Activated CD8-positive, alpha-beta T cell treated with anti-CD3 and anti-CD28 coated beads for 36 hours (primary cell): Measurements from ENCODE around the gene SLC2A14. TPM values are rescaled to one million over a fixed set of nuclear protein-coding genes. Genes with fewer than 3 reads are reported as not detected.

ENCODE experiments used
- ATAC-seq: fragments of 200-7000 bp; cut with Tn5 transposase; one replicate; pipeline ENCODE4 v1.10.0; 2021; ENCODE audit warnings: mild to moderate bottlenecking, moderate library complexity
- CTCF ChIA-PET: fragments of 350-600 bp; sonication (Branson Sonifier 250); formaldehyde crosslinking; loops from one replicate; lab custom pipeline; 2021; ENCODE audit warnings: antibody characterized with exemption; lab: Charles Lee
- POLR2A ChIA-PET: fragments of 350-600 bp; sonication (Branson Sonifier 250); formaldehyde crosslinking; loops from one replicate; lab custom pipeline; 2021; ENCODE audit warnings: antibody characterized with exemption; lab: Charles Lee
- DNase-seq: peaks from one replicate; pipeline ENCODE4 v3.0.0-alpha.2; 2020
- H3K27ac Mint-ChIP-seq: one replicate; pipeline ENCODE4 v1.8.0; 2021; ENCODE audit warnings: mild to moderate bottlenecking, mixed read lengths
- H3K27me3 Mint-ChIP-seq: one replicate; pipeline ENCODE4 v1.8.0; 2021; ENCODE audit warnings: mixed read lengths
- H3K36me3 Mint-ChIP-seq: one replicate; pipeline ENCODE4 v1.8.0; 2021; ENCODE audit warnings: low read depth, mixed read lengths
- H3K4me1 Mint-ChIP-seq: one replicate; pipeline ENCODE4 v1.8.0; 2021; ENCODE audit warnings: low read depth, mixed read lengths
- H3K4me3 Mint-ChIP-seq: one replicate; pipeline ENCODE4 v1.8.0; 2021; ENCODE audit warnings: mild to moderate bottlenecking, moderate library complexity, mixed read lengths
- H3K9me3 Mint-ChIP-seq: one replicate; pipeline ENCODE4 v1.8.0; 2021; ENCODE audit warnings: mixed read lengths
- intact Hi-C: fragments of 100-400 bp; cut with micrococcal nuclease; formaldehyde crosslinking; loops from one replicate; pipeline ENCODE4 v1.10.0; 2022
- total RNA-seq, 2 experiments: library from RNA; stranded (reverse); gene quantifications; one replicate each; pipeline ENCODE4 v1.2.3, GENCODE V29; 2021
- TF ChIP-seq, protein P1 (sequence below): fragments of 200-600 bp; IDR thresholded peaks from one replicate; pipeline ENCODE4 v1.8.0; 2022; ENCODE audit warnings: antibody characterized with exemption, mild to moderate bottlenecking

The SLC2A14 gene
- total RNA-seq, 2 experiments from 2014 or later = 0.22 to 0.29 TPM

- TF ChIP-seq, protein P1, sequence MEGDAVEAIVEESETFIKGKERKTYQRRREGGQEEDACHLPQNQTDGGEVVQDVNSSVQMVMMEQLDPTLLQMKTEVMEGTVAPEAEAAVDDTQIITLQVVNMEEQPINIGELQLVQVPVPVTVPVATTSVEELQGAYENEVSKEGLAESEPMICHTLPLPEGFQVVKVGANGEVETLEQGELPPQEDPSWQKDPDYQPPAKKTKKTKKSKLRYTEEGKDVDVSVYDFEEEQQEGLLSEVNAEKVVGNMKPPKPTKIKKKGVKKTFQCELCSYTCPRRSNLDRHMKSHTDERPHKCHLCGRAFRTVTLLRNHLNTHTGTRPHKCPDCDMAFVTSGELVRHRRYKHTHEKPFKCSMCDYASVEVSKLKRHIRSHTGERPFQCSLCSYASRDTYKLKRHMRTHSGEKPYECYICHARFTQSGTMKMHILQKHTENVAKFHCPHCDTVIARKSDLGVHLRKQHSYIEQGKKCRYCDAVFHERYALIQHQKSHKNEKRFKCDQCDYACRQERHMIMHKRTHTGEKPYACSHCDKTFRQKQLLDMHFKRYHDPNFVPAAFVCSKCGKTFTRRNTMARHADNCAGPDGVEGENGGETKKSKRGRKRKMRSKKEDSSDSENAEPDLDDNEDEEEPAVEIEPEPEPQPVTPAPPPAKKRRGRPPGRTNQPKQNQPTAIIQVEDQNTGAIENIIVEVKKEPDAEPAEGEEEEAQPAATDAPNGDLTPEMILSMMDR = no peak
- no peaks in the 10 kb centered on the region for H3K36me3 Mint-ChIP-seq
- ChIA-PET POLR2A (no interaction called here), CTCF (no interaction called here)
- no peaks in the 10 kb centered on the region for H3K9me3 Mint-ChIP-seq
- intact Hi-C loops = no loop called here
- H3K4me3 Mint-ChIP-seq = no peak overlapping the region
- no peaks in the 10 kb centered on the region for H3K27me3 Mint-ChIP-seq
- H3K4me1 Mint-ChIP-seq = no peaks in the 10 kb centered on the region
- no peak overlapping the region for H3K27ac Mint-ChIP-seq
- ATAC-seq (no peak), DNase-seq (no peak)
These were observed 91.4 kb downstream of the SLC2A14 start for GRCh38 chr12:7781274-7781673.

DNA sequence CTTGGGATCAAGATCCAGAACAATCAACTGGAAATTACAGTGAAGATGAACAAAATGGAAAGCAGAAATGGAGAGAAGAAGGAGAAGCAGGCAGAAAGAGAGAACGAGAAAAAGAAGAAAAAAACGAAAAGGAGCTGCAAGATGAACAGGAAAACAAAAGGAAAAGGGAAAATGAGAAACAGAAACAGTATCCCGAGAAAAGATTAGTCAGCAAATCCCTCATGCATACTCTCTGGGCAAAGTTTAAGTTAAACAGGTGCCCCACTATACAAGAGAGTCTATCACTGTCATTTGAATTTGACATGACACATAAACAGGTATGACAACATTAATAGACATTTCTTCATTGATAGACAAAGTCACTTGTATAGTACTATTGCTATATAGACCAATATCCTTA lies 102.7 kb downstream of the SLC2A14 start:
- ATAC-seq (no peak), DNase-seq (no peak)
- H3K27me3 Mint-ChIP-seq = peaks cover 1% of the 10 kb centered on the region
- ChIA-PET CTCF (interaction anchor here (2.1 kb wide), 1 partner anchor 10 kb away, joined by 4 read pairs; no protein-coding TSS in a partner anchor), POLR2A (no interaction called here)
- no peaks in the 10 kb centered on the region for H3K4me1 Mint-ChIP-seq
- H3K4me3 Mint-ChIP-seq = no peak overlapping the region
- no peaks in the 10 kb centered on the region for H3K9me3 Mint-ChIP-seq
- TF ChIP-seq, protein P1 = no peak
- no peak overlapping the region for H3K27ac Mint-ChIP-seq
- intact Hi-C loops = no loop called here
- no peaks in the 10 kb centered on the region for H3K36me3 Mint-ChIP-seq

Other genes with a start within 250 kb of the SLC2A14 start
- gene APOBEC1, start 207.0 kb downstream of the SLC2A14 start, total RNA-seq = not detected
- not detected for gene GDF3, start 177.1 kb downstream of the SLC2A14 start, total RNA-seq
- gene DPPA3, start 161.5 kb downstream of the SLC2A14 start, total RNA-seq = not detected
- not detected for gene CLEC4C, start 125.5 kb downstream of the SLC2A14 start, total RNA-seq
- not detected for gene NANOGNB, start 107.7 kb downstream of the SLC2A14 start, total RNA-seq
- gene NANOG, start 83.5 kb downstream of the SLC2A14 start, total RNA-seq = not detected
- gene SLC2A3, start 63.3 kb upstream of the SLC2A14 start, total RNA-seq = 100 to 1,000 TPM; 488 to 528 TPM
- 10 to 100 TPM; 11.1 to 12.8 TPM for gene FOXJ2, start 159.8 kb upstream of the SLC2A14 start, total RNA-seq
- 1 to 10 TPM; 1.1 to 1.4 TPM for gene C3AR1, start 193.4 kb upstream of the SLC2A14 start, total RNA-seq
- 10 to 100 TPM; 26.7 to 29.6 TPM for gene NECAP1, start 209.4 kb upstream of the SLC2A14 start, total RNA-seq